Measurements from ENCODE around the gene RAPGEF1. TPM values are rescaled to one million over a fixed set of nuclear protein-coding genes. Genes with fewer than 3 reads are reported as not detected.

The RAPGEF1 gene
- total and polyA plus RNA-seq, 3 donors from 2014 or later: 36.1 to 56.9 (median 55.8) TPM

DNA sequence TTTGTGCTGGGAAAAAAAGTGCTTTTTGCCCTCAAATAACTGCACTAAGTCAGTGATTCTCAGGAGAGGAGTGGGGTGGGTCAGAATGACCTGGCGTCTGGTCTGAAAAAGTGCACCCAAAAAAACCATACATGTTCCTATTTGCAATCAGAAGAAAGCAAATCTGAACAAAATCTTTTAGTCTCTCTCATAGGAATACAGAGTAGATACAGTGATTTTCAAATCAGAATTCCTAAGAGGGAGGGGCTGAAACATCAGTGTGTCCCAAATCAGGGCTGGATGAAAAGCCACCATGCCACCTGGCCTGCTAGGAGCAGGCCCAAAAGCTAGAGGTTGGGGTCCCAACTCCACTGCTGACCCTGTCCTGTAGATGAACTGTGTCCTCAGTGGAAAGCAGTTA, 66.8 kb downstream of the RAPGEF1 start:
- no peaks in the 10 kb centered on the region for H3K36me3 ChIP-seq (ENCODE audit: low read depth, missing control alignments)
- DNase-seq: no peak
- H3K4me3 ChIP-seq: no peak overlapping the region
- no peaks in the 10 kb centered on the region for H3K9me3 ChIP-seq
- H3K27me3 ChIP-seq: no peaks in the 10 kb centered on the region
- H3K4me1 ChIP-seq: peaks cover 60% of the 10 kb centered on the region
- peak overlapping the region; percentile 19 to 37 for H3K27ac ChIP-seq
- no peak for TF ChIP-seq POLR2A (IDR thresholded peaks at IDR 0.05)
- TF ChIP-seq, protein P1, sequence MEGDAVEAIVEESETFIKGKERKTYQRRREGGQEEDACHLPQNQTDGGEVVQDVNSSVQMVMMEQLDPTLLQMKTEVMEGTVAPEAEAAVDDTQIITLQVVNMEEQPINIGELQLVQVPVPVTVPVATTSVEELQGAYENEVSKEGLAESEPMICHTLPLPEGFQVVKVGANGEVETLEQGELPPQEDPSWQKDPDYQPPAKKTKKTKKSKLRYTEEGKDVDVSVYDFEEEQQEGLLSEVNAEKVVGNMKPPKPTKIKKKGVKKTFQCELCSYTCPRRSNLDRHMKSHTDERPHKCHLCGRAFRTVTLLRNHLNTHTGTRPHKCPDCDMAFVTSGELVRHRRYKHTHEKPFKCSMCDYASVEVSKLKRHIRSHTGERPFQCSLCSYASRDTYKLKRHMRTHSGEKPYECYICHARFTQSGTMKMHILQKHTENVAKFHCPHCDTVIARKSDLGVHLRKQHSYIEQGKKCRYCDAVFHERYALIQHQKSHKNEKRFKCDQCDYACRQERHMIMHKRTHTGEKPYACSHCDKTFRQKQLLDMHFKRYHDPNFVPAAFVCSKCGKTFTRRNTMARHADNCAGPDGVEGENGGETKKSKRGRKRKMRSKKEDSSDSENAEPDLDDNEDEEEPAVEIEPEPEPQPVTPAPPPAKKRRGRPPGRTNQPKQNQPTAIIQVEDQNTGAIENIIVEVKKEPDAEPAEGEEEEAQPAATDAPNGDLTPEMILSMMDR (IDR thresholded peaks at IDR 0.05): no peak
- intact Hi-C loops (cut with DNase I; ENCODE audit: low total_unique reads): no loop called here
- WGBS, 2 donors: 81 to 87% methylated on average over 1 of the region's 1 CpG

DNA sequence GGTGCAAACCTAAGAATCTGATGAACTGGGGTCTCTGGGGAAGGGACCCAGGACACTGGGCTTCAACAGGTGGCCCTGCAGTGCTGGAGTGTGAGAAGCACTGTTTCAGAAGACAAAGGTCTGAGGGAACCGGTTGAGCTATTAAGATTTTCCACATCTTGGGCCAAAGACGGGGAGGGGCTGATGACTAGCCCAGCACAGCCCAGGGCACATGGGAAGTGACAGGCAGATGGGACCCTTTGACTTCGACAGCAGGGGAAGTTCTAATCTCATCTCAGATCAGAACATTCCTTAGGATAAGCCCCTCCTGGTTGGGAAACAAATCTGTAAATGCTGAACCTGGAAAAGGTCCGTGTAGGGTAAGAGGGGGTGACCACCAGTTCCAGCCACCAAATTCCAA, 67.4 kb downstream of the RAPGEF1 start:
- peaks cover 55% of the 10 kb centered on the region for H3K4me1 ChIP-seq
- no peak overlapping the region for H3K4me3 ChIP-seq
- no peaks in the 10 kb centered on the region for H3K36me3 ChIP-seq (ENCODE audit: low read depth, missing control alignments)
- no peaks in the 10 kb centered on the region for H3K9me3 ChIP-seq
- peak overlapping the region in 1 of 2 donors; percentile 37 for H3K27ac ChIP-seq
- intact Hi-C loops (cut with DNase I; ENCODE audit: low total_unique reads): no loop called here
- DNase-seq: no peak
- TF ChIP-seq, protein P1 (IDR thresholded peaks at IDR 0.05): no peak
- no peak for TF ChIP-seq POLR2A (IDR thresholded peaks at IDR 0.05)
- 64 to 71% methylated on average over 4 of the region's 4 CpGs for WGBS, 2 donors
- H3K27me3 ChIP-seq: no peaks in the 10 kb centered on the region

DNA sequence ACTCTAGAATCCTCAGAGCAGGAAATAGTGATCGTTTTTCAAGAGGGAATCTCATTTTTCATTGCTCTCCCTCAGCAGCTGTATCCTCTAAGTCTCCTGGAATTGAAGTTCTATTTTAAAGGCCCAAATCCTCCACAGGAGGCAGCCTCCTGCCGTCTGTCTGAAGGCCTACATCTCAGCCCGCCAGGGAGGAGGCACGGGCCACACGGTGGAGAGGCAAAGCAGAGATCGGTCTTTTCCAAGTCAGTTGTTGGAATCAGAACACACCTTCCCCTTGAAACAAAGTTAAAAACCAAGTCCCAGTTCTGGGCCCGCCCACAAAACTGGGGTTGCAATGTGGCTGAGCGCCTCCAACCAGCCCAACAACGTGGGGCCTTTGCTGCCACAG, 68.7 kb downstream of the RAPGEF1 start:
- intact Hi-C loops (cut with DNase I; ENCODE audit: low total_unique reads): no loop called here
- WGBS, 2 donors: 83 to 86% methylated on average over 9 of the region's 9 CpGs
- DNase-seq: no peak
- TF ChIP-seq, protein P1 (IDR thresholded peaks at IDR 0.05): no peak
- no peak for TF ChIP-seq POLR2A (IDR thresholded peaks at IDR 0.05)
- no peaks in the 10 kb centered on the region for H3K9me3 ChIP-seq
- H3K27ac ChIP-seq: no peak overlapping the region
- H3K27me3 ChIP-seq: no peaks in the 10 kb centered on the region
- H3K36me3 ChIP-seq (ENCODE audit: low read depth, missing control alignments): no peaks in the 10 kb centered on the region
- H3K4me3 ChIP-seq: no peak overlapping the region
- peaks cover 43% of the 10 kb centered on the region for H3K4me1 ChIP-seq

DNA sequence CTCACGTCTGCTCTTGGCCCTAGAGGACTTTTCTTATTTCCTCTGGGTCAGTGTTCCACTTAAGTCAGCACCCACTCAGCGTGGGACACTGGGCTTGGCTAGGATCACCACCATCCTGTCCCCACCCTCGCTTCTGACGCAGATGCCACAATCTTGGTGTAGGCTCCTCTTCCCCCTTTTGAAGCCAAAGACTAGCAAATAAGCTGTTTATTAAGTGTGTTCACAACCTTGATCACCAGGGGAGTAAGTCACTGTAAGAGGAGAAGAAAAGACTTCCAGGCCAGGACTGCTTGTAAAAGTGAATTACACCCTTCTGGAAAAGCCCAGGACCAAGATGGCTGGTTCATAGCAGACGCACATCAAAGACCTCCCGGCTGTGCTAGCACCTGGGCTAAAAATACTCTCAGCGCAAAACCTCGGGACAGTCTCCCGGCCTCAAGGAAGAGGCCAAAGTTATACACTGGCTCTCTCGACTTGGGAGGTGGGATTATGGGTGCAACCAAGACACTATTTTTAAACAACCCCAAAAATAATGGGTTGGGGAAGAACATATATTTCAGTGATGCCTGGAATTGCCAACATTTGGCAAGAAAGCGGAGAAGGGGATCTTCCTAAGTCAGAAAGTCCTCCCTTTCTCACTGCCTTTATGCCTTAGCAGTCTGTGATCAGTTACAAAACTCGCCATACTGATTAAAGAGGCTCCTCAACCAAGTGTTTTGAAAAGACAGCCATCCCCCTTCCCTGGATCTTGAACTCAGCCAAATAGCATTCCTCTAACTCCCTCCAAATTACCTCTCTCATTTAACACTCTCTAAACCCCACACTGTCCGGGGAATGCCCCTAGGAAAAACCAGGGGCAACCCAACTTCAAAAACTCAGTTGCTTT, 69.4 kb downstream of the RAPGEF1 start:
- no peak overlapping the region for H3K4me3 ChIP-seq
- WGBS, 2 donors: 84 to 90% methylated on average over 13 of the region's 13 CpGs
- no peaks in the 10 kb centered on the region for H3K36me3 ChIP-seq (ENCODE audit: low read depth, missing control alignments)
- intact Hi-C loops (cut with DNase I; ENCODE audit: low total_unique reads): no loop called here
- peaks cover 37% of the 10 kb centered on the region for H3K4me1 ChIP-seq
- no peak overlapping the region for H3K27ac ChIP-seq
- H3K27me3 ChIP-seq: no peaks in the 10 kb centered on the region
- TF ChIP-seq, protein P1 (IDR thresholded peaks at IDR 0.05): no peak
- peak; percentile 49 for DNase-seq
- no peaks in the 10 kb centered on the region for H3K9me3 ChIP-seq

All from testis (tissue), 3 donors.